HG02884 (cell line): ENCODE measurements around the gene TBC1D30.
"Not testable (repeated sequence)": the region's sequence is repeated elsewhere in the genome, so short reads cannot be mapped to it uniquely, and the experiment has no call there.

ENCODE experiments used
- ATAC-seq: cut with Tn5 transposase; IDR thresholded peaks from one replicate; pipeline ENCODE4 v1.9.1; 2021; ENCODE audit warnings: mild to moderate bottlenecking, moderate library complexity; ENCODE audit not compliant: unreplicated experiment

The TBC1D30 gene

DNA sequence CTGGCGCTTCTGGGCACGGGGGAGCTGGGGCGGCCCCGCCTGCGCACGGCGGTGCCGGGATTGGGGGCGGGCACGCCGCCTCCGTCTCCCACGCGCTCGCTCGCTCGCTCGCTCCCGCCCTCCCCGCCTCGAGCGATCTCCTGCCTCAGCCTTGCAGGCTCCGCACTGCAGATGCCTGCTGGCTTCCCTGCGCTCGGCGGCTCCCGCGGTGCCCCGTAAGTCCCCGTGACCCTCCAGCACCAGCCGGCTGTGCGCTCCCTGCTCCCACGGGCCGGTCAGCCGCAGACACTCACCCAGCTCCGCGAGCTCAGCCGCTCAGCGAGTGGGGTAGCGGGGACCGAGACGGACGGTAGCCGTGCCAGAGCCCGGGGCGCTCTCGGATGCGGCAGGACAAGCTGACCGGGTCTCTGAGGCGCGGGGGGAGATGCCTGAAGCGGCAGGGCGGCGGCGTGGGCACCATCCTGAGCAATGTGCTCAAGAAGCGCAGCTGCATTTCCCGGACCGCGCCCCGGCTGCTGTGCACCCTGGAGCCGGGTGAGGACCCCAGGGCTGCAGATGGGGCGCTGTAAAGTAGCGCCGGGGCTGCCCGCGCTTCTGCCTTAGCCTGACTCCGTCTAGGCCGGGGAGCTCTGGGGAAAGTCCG is at the start of gene TBC1D30:
Gene TBC1D30 (plus strand): TSS at position 148 of the 643 bp plus-strand sequence. CDS start 233 bp downstream, at position 381.
- ATAC-seq = peak; percentile 39

GRCh38 chr12:64775147-64775736 is 49.2 kb upstream of the TBC1D30 start:
- not testable (repeated sequence) for ATAC-seq

GRCh38 chr12:64779354-64779974 is 45.0 kb upstream of the TBC1D30 start:
- ATAC-seq = no peak

- ATAC-seq = no peak
Measured at GRCh38 chr12:64780132-64780530, 44.3 kb upstream of the TBC1D30 start.

GRCh38 chr12:64780531-64781279 is 43.7 kb upstream of the TBC1D30 start:
- no peak for ATAC-seq

DNA sequence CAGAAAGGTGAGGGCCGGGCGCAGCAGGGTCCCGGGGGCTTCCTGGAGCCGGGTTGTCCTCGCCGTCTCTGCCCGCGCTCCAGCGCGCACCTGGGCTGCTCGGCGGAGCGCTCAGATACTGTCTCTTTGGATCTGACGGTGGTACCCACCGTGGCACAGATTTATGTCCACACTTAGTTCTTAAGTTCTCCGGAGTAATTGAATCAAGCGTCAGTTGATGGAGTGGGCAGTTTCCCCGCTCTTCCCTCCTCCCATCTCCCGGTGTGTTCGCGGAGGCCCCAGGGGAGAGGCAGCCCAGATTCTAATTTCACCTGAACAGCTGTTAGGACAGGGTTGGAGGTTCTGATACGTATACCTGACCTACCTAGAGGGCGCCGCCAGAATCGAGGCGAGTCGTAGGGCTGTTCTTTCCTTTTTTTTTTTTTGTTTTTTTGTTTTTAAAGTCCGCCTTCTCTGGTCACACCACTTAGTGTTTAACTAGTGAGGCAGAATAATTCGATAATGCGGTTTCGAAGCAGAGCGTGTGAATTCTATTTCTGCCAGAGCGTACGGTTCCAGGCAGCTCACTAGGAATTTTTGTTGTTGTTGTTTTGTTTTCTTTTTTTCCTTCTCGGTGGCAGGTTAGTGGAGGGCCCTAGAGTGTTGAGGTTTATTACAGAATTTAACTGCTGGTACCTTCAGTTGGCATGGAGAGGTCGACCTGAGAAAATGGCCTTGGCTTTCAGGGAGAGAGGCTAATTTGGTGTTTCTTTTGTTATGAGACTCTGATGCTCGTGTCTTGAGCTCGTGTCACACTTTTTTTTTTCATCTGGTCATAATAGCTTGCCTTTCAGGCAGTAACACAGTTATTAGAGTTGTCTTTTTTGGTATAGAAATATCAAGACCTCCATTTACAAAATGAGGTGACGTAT is 42.9 kb upstream of the TBC1D30 start:
- no peak for ATAC-seq

- no peak for ATAC-seq
Measured at GRCh38 chr12:64782191-64782876, 42.1 kb upstream of the TBC1D30 start.

DNA sequence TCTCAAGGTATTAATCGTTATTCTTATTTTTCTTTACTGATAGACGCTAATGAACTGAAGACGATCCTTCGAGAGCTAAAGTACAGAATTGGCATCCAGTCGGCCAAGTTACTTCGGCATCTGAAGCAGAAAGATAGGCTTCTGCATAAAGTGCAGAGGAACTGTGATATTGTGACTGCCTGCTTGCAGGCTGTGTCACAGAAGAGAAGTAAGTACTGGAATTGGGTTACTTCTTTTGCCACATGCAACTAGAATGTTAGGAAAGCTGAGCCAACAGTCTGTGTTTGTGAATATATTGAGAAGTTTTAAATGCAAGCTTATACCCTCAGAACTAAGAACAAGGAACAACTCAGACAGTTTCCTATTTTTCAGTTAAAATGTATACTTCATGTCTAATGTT is 38.6 kb upstream of the TBC1D30 start:
- ATAC-seq = no peak

DNA sequence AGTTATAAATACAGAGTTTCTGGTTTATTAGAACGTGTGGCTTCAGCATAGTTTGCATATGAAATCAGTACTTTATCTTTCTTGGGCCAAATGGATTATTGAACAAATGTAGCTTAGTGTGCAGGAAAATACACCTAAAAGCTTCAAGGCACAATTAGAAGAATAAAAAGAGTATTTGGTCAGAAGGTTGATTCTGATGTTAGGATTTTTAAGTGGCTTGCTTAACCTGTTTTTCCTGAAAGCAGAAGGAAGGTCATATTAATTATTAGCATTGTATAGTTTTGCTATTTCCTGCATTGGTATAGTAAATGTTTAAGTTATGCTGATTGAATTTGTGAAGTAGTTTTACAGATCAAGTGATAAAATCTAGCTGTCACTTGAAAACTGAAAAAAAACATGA is 34.3 kb upstream of the TBC1D30 start:
- ATAC-seq = no peak

DNA sequence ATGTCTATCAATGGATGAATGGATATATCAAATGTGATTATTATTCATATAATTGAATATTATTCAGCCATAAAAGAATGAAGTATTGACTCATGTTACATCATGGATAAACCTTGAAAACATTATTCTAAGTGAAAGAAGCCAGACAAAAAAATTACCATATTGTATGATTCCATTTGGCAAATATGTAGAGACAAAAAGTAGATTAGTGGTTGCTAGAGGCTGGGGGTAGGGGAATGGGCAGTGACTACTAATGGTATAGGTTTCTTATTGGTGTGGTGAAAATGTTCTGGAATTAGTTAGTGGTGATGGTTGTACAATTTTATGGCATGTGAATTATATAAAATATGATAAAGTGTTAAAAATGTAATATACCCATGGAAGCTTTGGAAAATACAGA is 33.4 kb upstream of the TBC1D30 start:
- no peak for ATAC-seq

- no peak for ATAC-seq
Measured at GRCh38 chr12:64792128-64792527, 32.3 kb upstream of the TBC1D30 start.

DNA sequence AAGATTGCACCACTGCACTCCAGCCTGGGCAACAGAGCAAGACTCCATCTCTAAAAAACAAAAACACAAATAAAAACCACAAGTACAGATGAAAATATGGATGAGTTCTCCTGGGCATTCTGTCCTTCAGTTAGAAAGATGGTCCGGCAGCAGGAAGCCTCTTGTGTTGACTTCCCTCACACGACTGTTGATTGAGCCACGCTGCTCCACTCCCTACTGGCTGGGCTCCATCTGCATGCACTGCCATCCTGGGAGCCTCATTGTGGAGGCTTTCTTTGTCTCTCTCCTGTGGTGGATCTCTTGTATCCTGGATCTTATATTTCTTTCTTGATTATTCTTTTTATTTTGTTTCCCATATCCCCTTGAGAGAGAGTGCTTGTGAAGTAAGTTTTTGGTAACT is 30.8 kb upstream of the TBC1D30 start:
- no peak for ATAC-seq

DNA sequence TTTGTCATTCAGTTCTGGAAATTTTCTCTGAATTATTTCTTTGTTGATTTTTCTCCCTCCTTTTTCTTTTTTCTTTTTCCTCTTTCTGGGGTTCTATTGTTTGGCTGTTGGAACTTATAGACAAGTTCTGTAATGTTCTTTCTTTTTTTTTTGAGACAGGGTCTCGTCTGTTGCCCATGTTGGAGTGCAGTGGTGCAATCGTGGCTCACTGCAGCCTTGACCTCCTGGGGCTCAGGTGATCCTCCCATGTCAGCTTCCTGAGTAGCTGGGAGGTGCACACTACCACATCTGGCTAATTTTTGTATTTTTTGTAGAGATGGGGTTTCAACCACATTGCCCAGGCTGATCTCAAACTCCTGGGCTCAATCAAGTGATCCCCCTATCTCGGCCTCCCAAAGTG is 30.1 kb upstream of the TBC1D30 start:
- ATAC-seq = no peak

- peak; percentile 74 for ATAC-seq
Measured at GRCh38 chr12:64796205-64796845, 28.1 kb upstream of the TBC1D30 start.

DNA sequence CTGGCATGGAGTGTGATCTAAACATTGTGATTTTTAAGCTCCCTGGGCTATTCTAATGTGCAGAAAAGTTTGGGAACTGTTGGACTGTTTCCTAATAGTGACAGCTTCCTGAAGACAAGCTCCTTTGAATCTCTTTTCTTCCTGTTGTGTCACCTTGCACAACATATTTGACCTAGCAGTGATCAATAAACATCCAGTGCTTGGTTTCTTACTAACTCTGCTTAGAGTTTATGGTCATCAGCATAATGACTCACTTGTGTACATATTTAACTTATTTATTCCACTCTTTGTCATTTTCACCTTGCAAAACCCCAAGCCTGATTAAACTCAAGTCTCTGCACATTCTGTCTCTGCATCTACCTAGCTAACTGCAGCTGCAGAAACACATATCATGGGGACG is 27.3 kb upstream of the TBC1D30 start:
- no peak for ATAC-seq

- no peak for ATAC-seq
Measured at GRCh38 chr12:64798165-64798564, 26.3 kb upstream of the TBC1D30 start.

DNA sequence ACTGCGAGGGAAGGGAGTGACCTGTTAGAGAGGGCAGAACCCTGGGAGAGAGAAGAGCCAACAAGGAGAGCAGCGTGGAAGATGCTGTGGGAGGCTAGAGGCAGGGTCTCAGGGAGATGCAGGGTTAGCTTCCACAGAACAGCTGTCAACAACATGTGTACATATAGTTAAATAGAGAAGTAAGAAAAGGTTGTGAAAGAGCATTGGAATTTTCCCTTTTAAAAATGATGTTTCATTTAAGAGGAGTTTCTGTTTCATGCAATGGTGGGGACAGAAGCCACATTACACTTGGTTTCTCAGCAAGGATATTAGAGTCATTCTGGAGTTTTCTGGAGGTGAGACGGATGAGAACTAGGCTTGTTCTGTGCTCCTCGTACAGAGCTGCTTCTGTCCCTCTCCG is 23.8 kb upstream of the TBC1D30 start:
- peak; percentile 55 for ATAC-seq

- no peak for ATAC-seq
Measured at GRCh38 chr12:64801381-64801780, 23.1 kb upstream of the TBC1D30 start.

DNA sequence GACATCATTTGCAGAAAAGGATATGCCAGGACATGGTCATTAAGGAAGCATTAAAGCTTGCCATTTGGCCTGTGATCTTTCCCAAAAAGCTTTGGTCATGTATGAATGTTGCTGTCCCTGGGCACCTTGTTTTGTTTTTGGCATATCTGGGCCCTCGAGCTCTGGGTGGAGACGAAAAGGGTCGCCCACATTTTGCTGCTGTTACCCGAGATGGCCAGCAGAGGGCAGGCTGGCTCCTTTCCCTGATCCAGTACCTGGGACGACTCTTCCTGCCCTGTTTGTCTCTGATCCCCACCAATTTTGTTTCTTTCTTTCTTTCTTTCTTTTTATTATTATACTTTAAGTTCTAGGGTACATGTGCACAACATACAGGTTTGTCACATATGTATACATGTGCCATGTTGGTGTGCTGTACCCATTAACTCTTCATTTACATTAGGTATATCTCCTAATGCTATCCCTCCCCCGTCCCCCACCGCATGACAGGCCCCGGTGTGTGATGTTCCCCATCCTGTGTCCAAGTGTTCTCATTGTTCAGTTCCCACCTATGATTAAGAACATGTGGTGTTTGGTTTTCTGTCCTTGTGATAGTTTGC is 22.2 kb upstream of the TBC1D30 start:
- ATAC-seq = not testable (repeated sequence)
